ENCODE data around the gene NFASC. TPM values are rescaled to one million over a fixed set of nuclear protein-coding genes. Genes with fewer than 3 reads are reported as not detected.

The NFASC gene
- total and polyA plus RNA-seq, 2 experiments from 2014 or later: 0.75 to 2.2 TPM

DNA sequence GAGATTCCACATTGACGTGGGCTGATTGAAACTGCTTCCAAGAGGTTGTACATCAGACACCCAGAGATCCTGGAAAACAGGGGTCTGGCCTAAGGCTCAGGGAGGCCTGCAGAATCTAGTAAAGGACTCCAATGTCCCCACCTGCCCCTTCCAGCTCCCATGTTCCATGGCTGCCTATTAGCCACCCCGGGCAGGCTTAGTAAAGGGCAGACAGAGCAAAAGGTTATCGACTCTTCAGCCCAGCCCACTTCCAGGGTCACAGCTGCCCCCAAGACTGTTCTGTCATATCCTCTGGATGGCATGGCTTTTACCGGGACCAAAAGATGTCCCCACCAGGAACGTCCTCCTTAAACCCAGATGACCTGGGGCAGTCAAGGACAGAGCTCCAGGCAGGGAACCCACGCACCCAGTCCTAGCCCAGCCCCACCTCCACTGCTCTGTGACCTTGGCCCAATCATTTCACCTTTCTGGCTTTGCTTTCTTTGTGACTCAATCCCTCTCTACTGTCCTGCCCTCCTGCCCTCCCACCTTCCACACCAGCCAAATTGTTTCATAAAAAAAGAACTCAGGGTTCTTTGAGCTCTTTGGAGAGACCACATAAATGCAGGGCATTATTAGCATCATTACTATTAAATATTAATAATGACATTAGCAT lies 167.6 kb downstream of the NFASC start:
- H3K27me3 ChIP-seq: peaks cover 31% of the 10 kb centered on the region

DNA sequence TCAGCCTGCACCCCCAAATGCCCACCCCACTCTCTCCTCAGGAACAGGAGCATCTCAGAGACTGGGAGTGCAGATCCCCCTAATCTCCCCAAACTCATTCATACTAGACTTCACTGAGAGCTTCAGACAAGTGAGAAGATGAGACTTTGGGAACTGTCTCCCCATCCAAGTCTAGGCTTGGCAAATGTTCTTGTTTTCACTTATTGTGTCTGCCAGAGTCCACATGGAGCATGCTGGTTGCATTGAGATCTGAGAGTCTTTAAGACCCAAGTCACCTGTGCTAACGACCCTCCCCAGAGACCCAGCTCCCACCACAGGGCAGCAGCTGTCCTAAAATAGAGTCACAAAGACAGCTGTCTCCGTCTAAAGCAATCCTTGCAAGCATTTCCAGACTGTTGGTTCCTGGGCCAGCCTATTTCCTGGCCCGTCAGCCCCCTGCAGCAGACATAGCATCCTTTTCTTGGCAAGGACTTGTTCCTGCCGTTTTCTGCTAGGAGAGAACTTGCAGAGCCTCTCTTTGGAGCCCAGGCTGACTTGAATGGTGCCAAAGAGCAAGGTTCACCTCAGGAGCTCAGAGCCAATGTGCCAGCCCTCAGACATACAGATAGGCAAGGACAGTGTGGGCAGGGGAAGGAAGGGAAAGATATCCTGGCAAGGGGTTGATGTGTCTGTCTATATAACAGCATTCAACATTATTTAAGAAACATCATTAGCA lies 170.5 kb downstream of the NFASC start:
- H4K20me1 ChIP-seq (ENCODE audit: insufficient read depth, poor library complexity, severe bottlenecking): no peaks in the 10 kb centered on the region
- DNase-seq (ENCODE audit: low spot score): no peak
- H3K27me3 ChIP-seq: peaks cover 60% of the 10 kb centered on the region
- H3K36me3 ChIP-seq (replicated peaks; ENCODE audit: insufficient read depth, low read depth): no peaks in the 10 kb centered on the region
- H3K27ac ChIP-seq: no peak overlapping the region
- TF ChIP-seq EZH2phosphoT487 (IDR thresholded peaks at IDR 0.05; ENCODE audit: low read depth, severe bottlenecking, unreplicated experiment) (no peak), EZH2 (IDR thresholded peaks at IDR 0.05; ENCODE audit: borderline replicate concordance) (no peak)
- TF ChIP-seq, protein P1, sequence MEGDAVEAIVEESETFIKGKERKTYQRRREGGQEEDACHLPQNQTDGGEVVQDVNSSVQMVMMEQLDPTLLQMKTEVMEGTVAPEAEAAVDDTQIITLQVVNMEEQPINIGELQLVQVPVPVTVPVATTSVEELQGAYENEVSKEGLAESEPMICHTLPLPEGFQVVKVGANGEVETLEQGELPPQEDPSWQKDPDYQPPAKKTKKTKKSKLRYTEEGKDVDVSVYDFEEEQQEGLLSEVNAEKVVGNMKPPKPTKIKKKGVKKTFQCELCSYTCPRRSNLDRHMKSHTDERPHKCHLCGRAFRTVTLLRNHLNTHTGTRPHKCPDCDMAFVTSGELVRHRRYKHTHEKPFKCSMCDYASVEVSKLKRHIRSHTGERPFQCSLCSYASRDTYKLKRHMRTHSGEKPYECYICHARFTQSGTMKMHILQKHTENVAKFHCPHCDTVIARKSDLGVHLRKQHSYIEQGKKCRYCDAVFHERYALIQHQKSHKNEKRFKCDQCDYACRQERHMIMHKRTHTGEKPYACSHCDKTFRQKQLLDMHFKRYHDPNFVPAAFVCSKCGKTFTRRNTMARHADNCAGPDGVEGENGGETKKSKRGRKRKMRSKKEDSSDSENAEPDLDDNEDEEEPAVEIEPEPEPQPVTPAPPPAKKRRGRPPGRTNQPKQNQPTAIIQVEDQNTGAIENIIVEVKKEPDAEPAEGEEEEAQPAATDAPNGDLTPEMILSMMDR (IDR thresholded peaks at IDR 0.05; ENCODE audit: poor library complexity): no peak
- H3K9me3 ChIP-seq (ENCODE audit: low read depth): no peaks in the 10 kb centered on the region
- no peaks in the 10 kb centered on the region for H3K79me2 ChIP-seq
- no peaks in the 10 kb centered on the region for H3K4me1 ChIP-seq (ENCODE audit: insufficient read depth)
- no peaks in the 10 kb centered on the region for H3K9me2 ChIP-seq (replicated peaks; ENCODE audit: insufficient read depth)
- H3K4me2 ChIP-seq: no peak overlapping the region
- no peak overlapping the region for H2AFZ ChIP-seq
- no peak overlapping the region for H3K4me3 ChIP-seq
- 65% methylated on average over 4 of the region's 4 CpGs for WGBS (ENCODE audit: low lambda C conversion rate, missing lambda C conversion rate)

More for the DNA sequence above, 167.6 kb downstream of the NFASC start:
- no peaks in the 10 kb centered on the region for H3K9me2 ChIP-seq (replicated peaks; ENCODE audit: insufficient read depth)
- no peaks in the 10 kb centered on the region for H3K4me1 ChIP-seq (ENCODE audit: insufficient read depth)
- H4K20me1 ChIP-seq (ENCODE audit: insufficient read depth, poor library complexity, severe bottlenecking): no peaks in the 10 kb centered on the region
- 83% methylated on average over 6 of the region's 6 CpGs for WGBS (ENCODE audit: low lambda C conversion rate, missing lambda C conversion rate)
- H3K36me3 ChIP-seq (replicated peaks; ENCODE audit: insufficient read depth, low read depth): no peaks in the 10 kb centered on the region
- H3K27ac ChIP-seq: no peak overlapping the region
- no peak for TF ChIP-seq EZH2phosphoT487 (IDR thresholded peaks at IDR 0.05; ENCODE audit: low read depth, severe bottlenecking, unreplicated experiment)
- no peak for TF ChIP-seq EZH2 (IDR thresholded peaks at IDR 0.05; ENCODE audit: borderline replicate concordance)
- TF ChIP-seq, protein P1 (IDR thresholded peaks at IDR 0.05; ENCODE audit: poor library complexity): no peak
- no peak overlapping the region for H3K4me3 ChIP-seq
- no peaks in the 10 kb centered on the region for H3K79me2 ChIP-seq
- DNase-seq (ENCODE audit: low spot score): no peak
- H2AFZ ChIP-seq: no peak overlapping the region
- H3K9me3 ChIP-seq (ENCODE audit: low read depth): no peaks in the 10 kb centered on the region
- H3K4me2 ChIP-seq: no peak overlapping the region

DNA sequence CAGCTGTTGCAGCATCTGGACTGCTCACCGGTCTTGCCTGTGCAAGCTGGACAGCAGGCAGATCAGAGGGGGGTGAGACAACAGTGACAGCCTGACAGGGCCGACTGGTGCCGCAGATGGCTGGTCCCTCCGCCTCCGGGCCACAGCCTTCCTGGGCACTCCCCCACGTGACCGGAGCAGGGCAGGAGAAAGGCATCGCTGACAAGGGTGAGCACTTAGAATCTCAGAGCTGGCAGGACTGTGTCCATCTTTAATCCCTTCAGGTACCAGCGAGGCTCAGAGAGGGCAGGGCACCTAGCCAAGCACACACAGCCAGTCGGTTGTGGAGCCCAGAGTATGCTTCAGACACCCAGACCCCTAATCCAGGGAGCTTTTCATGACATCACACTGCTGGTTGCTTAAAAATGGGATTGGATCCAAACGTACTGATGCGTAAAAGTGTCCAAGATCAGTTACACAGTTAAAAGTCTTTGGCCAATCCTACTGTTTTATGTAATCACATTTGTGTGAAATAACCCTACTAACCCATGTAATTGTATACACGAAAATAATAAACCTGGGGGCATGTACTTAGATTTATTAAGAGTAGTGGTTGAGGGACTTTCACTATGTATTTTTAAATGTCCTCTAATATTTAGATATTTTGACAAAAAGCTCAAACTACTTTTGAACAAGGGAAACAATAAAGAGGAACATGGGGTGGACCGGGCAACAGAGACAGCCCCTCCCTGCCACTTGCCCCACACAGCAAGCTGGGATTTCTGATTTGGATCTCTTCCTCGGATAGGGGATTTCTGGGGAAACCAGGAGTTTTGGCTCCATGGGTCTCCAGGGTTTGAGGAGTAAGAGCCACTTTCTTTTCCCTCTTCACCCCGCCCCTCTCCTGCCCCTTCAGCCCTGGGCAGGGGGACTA lies 171.6 kb downstream of the NFASC start:
- no peaks in the 10 kb centered on the region for H3K4me1 ChIP-seq (ENCODE audit: insufficient read depth)
- no peak overlapping the region for H3K27ac ChIP-seq
- H2AFZ ChIP-seq: no peak overlapping the region
- peaks cover 69% of the 10 kb centered on the region for H3K27me3 ChIP-seq
- TF ChIP-seq EZH2 (IDR thresholded peaks at IDR 0.05; ENCODE audit: borderline replicate concordance) (no peak), EZH2phosphoT487 (IDR thresholded peaks at IDR 0.05; ENCODE audit: low read depth, severe bottlenecking, unreplicated experiment) (no peak)
- TF ChIP-seq, protein P1 (IDR thresholded peaks at IDR 0.05; ENCODE audit: poor library complexity): no peak
- H3K36me3 ChIP-seq (replicated peaks; ENCODE audit: insufficient read depth, low read depth): no peaks in the 10 kb centered on the region
- H3K4me2 ChIP-seq: peak overlapping the region; percentile 62
- H3K4me3 ChIP-seq: no peak overlapping the region
- H3K79me2 ChIP-seq: no peaks in the 10 kb centered on the region
- 79% methylated on average over 15 of the region's 16 CpGs for WGBS (ENCODE audit: low lambda C conversion rate, missing lambda C conversion rate)
- no peak for DNase-seq (ENCODE audit: low spot score)
- H3K9me2 ChIP-seq (replicated peaks; ENCODE audit: insufficient read depth): no peaks in the 10 kb centered on the region
- no peaks in the 10 kb centered on the region for H3K9me3 ChIP-seq (ENCODE audit: low read depth)
- no peaks in the 10 kb centered on the region for H4K20me1 ChIP-seq (ENCODE audit: insufficient read depth, poor library complexity, severe bottlenecking)

Data from hepatocyte (in vitro differentiated cells).